Neural cell (in vitro differentiated cells): ENCODE measurements around the gene ZNF407. TPM values are rescaled to one million over a fixed set of nuclear protein-coding genes. Genes with fewer than 3 reads are reported as not detected.
"Not testable (repeated sequence)": the region's sequence is repeated elsewhere in the genome, so short reads cannot be mapped to it uniquely, and the experiment has no call there.

Experiments used
- H2AFZ ChIP-seq: fragments of 200-600, 300-800 bp; sonication (generic), shearing (Covaris generic); 2 replicates; pipeline ENCODE4 v1.6.0; 2014; ENCODE audit warnings: low read depth, mild to moderate bottlenecking, antibody characterized with exemption, low read length, moderate library complexity
- H3F3A ChIP-seq: fragments of 200-600 bp; shearing (Covaris generic); 2 replicates; pipeline ENCODE4 v1.6.1; 2016; ENCODE audit warnings: mild to moderate bottlenecking, moderate library complexity, mixed read lengths, antibody characterized with exemption, low read length; ENCODE audit not compliant: insufficient read depth, poor library complexity, severe bottlenecking
- H3K27ac ChIP-seq: fragments of 200-600, 300-800 bp; sonication (generic), shearing (Covaris generic); 2 replicates; pipeline ENCODE4 v1.5.1; 2014; ENCODE audit warnings: mild to moderate bottlenecking, low read length, moderate library complexity
- H3K27me3 ChIP-seq: fragments of 300-800, 200-600 bp; sonication (generic), shearing (Covaris generic); 2 replicates; pipeline ENCODE4 v1.6.0; 2014; ENCODE audit warnings: mild to moderate bottlenecking, low read depth, low read length, moderate library complexity; ENCODE audit not compliant: insufficient read depth
- H3K36me3 ChIP-seq: fragments of 300-800, 200-600 bp; sonication (generic), shearing (Covaris generic); 2 replicates; pipeline ENCODE4 v1.5.1; 2014; ENCODE audit warnings: mild to moderate bottlenecking, antibody characterized with exemption, low read length, moderate library complexity; ENCODE audit not compliant: insufficient read depth
- H3K4me2 ChIP-seq: fragments of 300-800, 200-600 bp; sonication (generic), shearing (Covaris generic); 2 replicates; pipeline ENCODE4 v1.6.0; 2014; ENCODE audit warnings: mild to moderate bottlenecking, low read length
- H3K4me3 ChIP-seq: fragments of 300-800, 200-600 bp; sonication (generic), shearing (Covaris generic); 2 replicates; pipeline ENCODE4 v1.5.1; 2014; ENCODE audit warnings: mild to moderate bottlenecking, low read length, moderate library complexity
- H3K79me2 ChIP-seq: fragments of 200-600 bp; shearing (Covaris generic); replicated peaks from 2 replicates; pipeline ENCODE4 v1.6.0; 2014; ENCODE audit warnings: mild to moderate bottlenecking, low read length, moderate library complexity; ENCODE audit not compliant: insufficient read depth
- H3K9ac ChIP-seq: fragments of 300-800, 200-600 bp; sonication (generic), shearing (Covaris generic); 2 replicates; pipeline ENCODE4 v1.6.1; 2016; ENCODE audit warnings: mild to moderate bottlenecking, low read length, mixed read lengths
- H3K9me2 ChIP-seq: fragments of 200-600 bp; shearing (Covaris generic); 2 replicates; pipeline ENCODE4 v1.6.1; 2016; ENCODE audit warnings: mild to moderate bottlenecking, low read length, mixed read lengths; ENCODE audit not compliant: insufficient read depth
- H3K9me3 ChIP-seq: fragments of 200-600, 300-800 bp; sonication (generic), shearing (Covaris generic); 2 replicates; pipeline ENCODE4 v1.6.1; 2016; ENCODE audit warnings: mild to moderate bottlenecking, mixed run types, low read length, moderate library complexity, mixed read lengths
- H4K20me1 ChIP-seq: fragments of 200-600 bp; shearing (Covaris generic); 2 replicates; pipeline ENCODE4 v1.6.1; 2016; ENCODE audit warnings: mild to moderate bottlenecking, mixed run types; ENCODE audit not compliant: insufficient read depth
- EP300 ChIP-seq: fragments of 450-650 bp; conservative IDR thresholded peaks from 2 replicates; pipeline ENCODE4 v1.6.1; 2014; ENCODE audit warnings: antibody characterized with exemption, mild to moderate bottlenecking, moderate library complexity; ENCODE audit not compliant: poor library complexity, severe bottlenecking
- EZH2 ChIP-seq: fragments of 200-600, 300-800 bp; shearing (Covaris generic), sonication (generic); IDR thresholded peaks from 2 replicates; pipeline ENCODE4 v1.6.1; 2014; ENCODE audit warnings: antibody characterized with exemption, low read length, borderline replicate concordance, mild to moderate bottlenecking; ENCODE audit not compliant: insufficient read depth, poor library complexity, severe bottlenecking
- MXI1 ChIP-seq: fragments of 450-650 bp; conservative IDR thresholded peaks from 2 replicates; pipeline ENCODE4 v1.6.1; 2014; ENCODE audit warnings: antibody characterized with exemption, mild to moderate bottlenecking; ENCODE audit not compliant: poor library complexity, severe bottlenecking
- POLR2AphosphoS5 ChIP-seq: IDR thresholded peaks from 2 replicates; pipeline ENCODE4 v1.6.1; 2012
- RAD21 ChIP-seq: fragments of 450-650 bp; conservative IDR thresholded peaks from 2 replicates; pipeline ENCODE4 v1.6.1; 2014; ENCODE audit warnings: antibody characterized with exemption, mild to moderate bottlenecking, moderate library complexity
- SMC3 ChIP-seq: fragments of 450-650 bp; conservative IDR thresholded peaks from 2 replicates; pipeline ENCODE4 v1.6.1; 2014; ENCODE audit warnings: antibody characterized with exemption, mild to moderate bottlenecking, moderate library complexity; ENCODE audit not compliant: poor library complexity
- TAF1 ChIP-seq: IDR thresholded peaks from 2 replicates; pipeline ENCODE4 v1.6.1; 2012; ENCODE audit warnings: low read depth
- polyA plus RNA-seq: library from polyadenylated mRNA; depleted of rRNA; stranded (reverse); fragments of >200 nt; gene quantifications from 2 replicates; pipeline ENCODE4 v1.2.3, GENCODE V29; 2014
- TF ChIP-seq, protein P1 (sequence below): IDR thresholded peaks from 2 replicates; pipeline ENCODE4 v1.6.1; 2012; ENCODE audit warnings: borderline replicate concordance
- TF ChIP-seq, protein P2 (sequence below): fragments of 450-650 bp; IDR thresholded peaks from 2 replicates; pipeline ENCODE4 v1.5.1; 2014; ENCODE audit warnings: antibody characterized with exemption, mild to moderate bottlenecking, moderate library complexity; ENCODE audit not compliant: poor library complexity, severe bottlenecking

The ZNF407 gene
- polyA plus RNA-seq, 1 donor from 2014 or later: 2.9 TPM

- not testable (repeated sequence) for H3K9me2 ChIP-seq, H3K36me3 ChIP-seq
These were observed 488.0 kb downstream of the ZNF407 start for GRCh38 chr18:75085676-75086075.

GRCh38 chr18:75086494-75087034 lies 488.9 kb downstream of the ZNF407 start:
- no peak overlapping the region for H2AFZ ChIP-seq
- no peaks in the 10 kb centered on the region for H3K9me2 ChIP-seq
- no peak overlapping the region for H3K27ac ChIP-seq
- H3K4me3 ChIP-seq: no peak overlapping the region
- H3F3A ChIP-seq: no peaks in the 10 kb centered on the region
- H3K9ac ChIP-seq: no peak overlapping the region
- no peaks in the 10 kb centered on the region for H4K20me1 ChIP-seq
- H3K79me2 ChIP-seq: no peaks in the 10 kb centered on the region
- H3K9me3 ChIP-seq: no peaks in the 10 kb centered on the region
- no peaks in the 10 kb centered on the region for H3K36me3 ChIP-seq
- H3K27me3 ChIP-seq: no peaks in the 10 kb centered on the region
- no peak for TF ChIP-seq RAD21
- no peak for TF ChIP-seq SMC3
- TF ChIP-seq, protein P1, sequence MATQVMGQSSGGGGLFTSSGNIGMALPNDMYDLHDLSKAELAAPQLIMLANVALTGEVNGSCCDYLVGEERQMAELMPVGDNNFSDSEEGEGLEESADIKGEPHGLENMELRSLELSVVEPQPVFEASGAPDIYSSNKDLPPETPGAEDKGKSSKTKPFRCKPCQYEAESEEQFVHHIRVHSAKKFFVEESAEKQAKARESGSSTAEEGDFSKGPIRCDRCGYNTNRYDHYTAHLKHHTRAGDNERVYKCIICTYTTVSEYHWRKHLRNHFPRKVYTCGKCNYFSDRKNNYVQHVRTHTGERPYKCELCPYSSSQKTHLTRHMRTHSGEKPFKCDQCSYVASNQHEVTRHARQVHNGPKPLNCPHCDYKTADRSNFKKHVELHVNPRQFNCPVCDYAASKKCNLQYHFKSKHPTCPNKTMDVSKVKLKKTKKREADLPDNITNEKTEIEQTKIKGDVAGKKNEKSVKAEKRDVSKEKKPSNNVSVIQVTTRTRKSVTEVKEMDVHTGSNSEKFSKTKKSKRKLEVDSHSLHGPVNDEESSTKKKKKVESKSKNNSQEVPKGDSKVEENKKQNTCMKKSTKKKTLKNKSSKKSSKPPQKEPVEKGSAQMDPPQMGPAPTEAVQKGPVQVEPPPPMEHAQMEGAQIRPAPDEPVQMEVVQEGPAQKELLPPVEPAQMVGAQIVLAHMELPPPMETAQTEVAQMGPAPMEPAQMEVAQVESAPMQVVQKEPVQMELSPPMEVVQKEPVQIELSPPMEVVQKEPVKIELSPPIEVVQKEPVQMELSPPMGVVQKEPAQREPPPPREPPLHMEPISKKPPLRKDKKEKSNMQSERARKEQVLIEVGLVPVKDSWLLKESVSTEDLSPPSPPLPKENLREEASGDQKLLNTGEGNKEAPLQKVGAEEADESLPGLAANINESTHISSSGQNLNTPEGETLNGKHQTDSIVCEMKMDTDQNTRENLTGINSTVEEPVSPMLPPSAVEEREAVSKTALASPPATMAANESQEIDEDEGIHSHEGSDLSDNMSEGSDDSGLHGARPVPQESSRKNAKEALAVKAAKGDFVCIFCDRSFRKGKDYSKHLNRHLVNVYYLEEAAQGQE: no peak
- no peak overlapping the region for H3K4me2 ChIP-seq

More at GRCh38 chr18:75085676-75086075, 488.0 kb downstream of the ZNF407 start:
- H3K9ac ChIP-seq, H4K20me1 ChIP-seq, H3F3A ChIP-seq, H3K9me3 ChIP-seq, H2AFZ ChIP-seq, H3K4me3 ChIP-seq, H3K27ac ChIP-seq, H3K27me3 ChIP-seq, H3K79me2 ChIP-seq, H3K4me2 ChIP-seq: not testable (repeated sequence)

GRCh38 chr18:75087119-75088020 lies 489.7 kb downstream of the ZNF407 start:
- H3F3A ChIP-seq: no peaks in the 10 kb centered on the region
- H3K9me2 ChIP-seq: no peaks in the 10 kb centered on the region
- H2AFZ ChIP-seq: no peak overlapping the region
- no peak overlapping the region for H3K9ac ChIP-seq
- no peak overlapping the region for H3K27ac ChIP-seq
- no peaks in the 10 kb centered on the region for H4K20me1 ChIP-seq
- no peaks in the 10 kb centered on the region for H3K79me2 ChIP-seq
- no peaks in the 10 kb centered on the region for H3K9me3 ChIP-seq
- no peaks in the 10 kb centered on the region for H3K27me3 ChIP-seq
- no peaks in the 10 kb centered on the region for H3K36me3 ChIP-seq
- no peak overlapping the region for H3K4me3 ChIP-seq
- H3K4me2 ChIP-seq: no peak overlapping the region
- no peak for TF ChIP-seq EZH2
- TF ChIP-seq RAD21: no peak
- TF ChIP-seq, protein P1: no peak
- no peak for TF ChIP-seq TAF1
- no peak for TF ChIP-seq POLR2AphosphoS5
- TF ChIP-seq, protein P2, sequence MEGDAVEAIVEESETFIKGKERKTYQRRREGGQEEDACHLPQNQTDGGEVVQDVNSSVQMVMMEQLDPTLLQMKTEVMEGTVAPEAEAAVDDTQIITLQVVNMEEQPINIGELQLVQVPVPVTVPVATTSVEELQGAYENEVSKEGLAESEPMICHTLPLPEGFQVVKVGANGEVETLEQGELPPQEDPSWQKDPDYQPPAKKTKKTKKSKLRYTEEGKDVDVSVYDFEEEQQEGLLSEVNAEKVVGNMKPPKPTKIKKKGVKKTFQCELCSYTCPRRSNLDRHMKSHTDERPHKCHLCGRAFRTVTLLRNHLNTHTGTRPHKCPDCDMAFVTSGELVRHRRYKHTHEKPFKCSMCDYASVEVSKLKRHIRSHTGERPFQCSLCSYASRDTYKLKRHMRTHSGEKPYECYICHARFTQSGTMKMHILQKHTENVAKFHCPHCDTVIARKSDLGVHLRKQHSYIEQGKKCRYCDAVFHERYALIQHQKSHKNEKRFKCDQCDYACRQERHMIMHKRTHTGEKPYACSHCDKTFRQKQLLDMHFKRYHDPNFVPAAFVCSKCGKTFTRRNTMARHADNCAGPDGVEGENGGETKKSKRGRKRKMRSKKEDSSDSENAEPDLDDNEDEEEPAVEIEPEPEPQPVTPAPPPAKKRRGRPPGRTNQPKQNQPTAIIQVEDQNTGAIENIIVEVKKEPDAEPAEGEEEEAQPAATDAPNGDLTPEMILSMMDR: no peak
- TF ChIP-seq SMC3: no peak
- TF ChIP-seq MXI1: no peak
- TF ChIP-seq EP300: no peak
